GM12865 (cell line): ENCODE results near the gene SLC4A2.
A peak's percentile ranks its signal among the peaks of the same experiment; 100 is the strongest.

Source experiments
- DNase-seq: peaks from one replicate; pipeline ENCODE4 v3.0.0; 2010; ENCODE audit warnings: low read depth
- H3K4me3 ChIP-seq: 2 replicates; pipeline ENCODE4 v1.5.1; 2011; ENCODE audit warnings: mild to moderate bottlenecking, low read depth, low read length, control low read depth
- TF ChIP-seq, protein P1 (sequence below): IDR thresholded peaks from 2 replicates; pipeline ENCODE4 v1.5.1; 2011; ENCODE audit warnings: low read length, control low read depth, low read depth, inconsistent platforms; ENCODE audit not compliant: insufficient read depth; ENCODE audit errors: missing control alignments

SLC4A2 gene

DNA sequence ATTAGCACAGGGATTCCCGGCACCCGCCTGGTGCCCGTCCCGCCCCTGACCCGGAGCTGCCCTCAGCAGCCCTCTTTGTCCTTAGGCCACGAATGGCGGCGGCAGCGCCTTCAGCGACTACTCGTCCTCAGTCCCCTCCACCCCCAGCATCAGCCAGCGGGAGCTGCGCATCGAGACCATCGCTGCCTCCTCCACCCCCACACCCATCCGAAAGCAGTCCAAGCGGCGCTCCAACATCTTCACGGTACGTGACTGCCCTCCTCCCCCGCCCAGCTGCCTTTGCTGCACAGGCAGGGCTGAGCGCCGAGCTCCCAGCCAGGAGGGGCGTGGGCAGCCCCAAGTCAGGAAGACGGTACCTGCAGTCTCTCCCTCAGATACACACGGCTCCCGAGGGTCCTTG lies 60.5 kb downstream of the SLC4A2 start:
- DNase-seq: no peak
- TF ChIP-seq, protein P1, sequence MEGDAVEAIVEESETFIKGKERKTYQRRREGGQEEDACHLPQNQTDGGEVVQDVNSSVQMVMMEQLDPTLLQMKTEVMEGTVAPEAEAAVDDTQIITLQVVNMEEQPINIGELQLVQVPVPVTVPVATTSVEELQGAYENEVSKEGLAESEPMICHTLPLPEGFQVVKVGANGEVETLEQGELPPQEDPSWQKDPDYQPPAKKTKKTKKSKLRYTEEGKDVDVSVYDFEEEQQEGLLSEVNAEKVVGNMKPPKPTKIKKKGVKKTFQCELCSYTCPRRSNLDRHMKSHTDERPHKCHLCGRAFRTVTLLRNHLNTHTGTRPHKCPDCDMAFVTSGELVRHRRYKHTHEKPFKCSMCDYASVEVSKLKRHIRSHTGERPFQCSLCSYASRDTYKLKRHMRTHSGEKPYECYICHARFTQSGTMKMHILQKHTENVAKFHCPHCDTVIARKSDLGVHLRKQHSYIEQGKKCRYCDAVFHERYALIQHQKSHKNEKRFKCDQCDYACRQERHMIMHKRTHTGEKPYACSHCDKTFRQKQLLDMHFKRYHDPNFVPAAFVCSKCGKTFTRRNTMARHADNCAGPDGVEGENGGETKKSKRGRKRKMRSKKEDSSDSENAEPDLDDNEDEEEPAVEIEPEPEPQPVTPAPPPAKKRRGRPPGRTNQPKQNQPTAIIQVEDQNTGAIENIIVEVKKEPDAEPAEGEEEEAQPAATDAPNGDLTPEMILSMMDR: no peak
- H3K4me3 ChIP-seq: no peak overlapping the region

DNA sequence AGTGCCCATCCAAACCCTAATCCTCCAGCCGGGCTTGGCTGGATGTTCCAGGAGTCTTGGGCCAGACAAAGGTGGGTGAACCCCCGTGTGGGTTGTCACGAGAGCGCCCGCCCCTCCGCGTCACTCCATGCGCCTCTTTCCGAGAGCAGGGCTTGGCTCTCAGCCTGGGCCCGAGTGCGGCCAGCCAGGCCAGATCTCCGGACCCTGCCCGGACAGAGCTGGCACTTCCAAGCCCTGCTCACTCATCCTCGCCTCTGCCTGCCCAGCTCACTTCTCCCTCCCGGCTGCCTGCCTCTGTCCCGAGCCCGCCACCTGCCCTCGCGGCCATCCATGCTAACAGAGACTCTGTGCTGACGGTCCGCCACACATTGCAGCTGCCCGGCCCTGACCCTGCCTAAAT lies 61.5 kb downstream of the SLC4A2 start:
- H3K4me3 ChIP-seq: no peak overlapping the region
- no peak for DNase-seq

DNA sequence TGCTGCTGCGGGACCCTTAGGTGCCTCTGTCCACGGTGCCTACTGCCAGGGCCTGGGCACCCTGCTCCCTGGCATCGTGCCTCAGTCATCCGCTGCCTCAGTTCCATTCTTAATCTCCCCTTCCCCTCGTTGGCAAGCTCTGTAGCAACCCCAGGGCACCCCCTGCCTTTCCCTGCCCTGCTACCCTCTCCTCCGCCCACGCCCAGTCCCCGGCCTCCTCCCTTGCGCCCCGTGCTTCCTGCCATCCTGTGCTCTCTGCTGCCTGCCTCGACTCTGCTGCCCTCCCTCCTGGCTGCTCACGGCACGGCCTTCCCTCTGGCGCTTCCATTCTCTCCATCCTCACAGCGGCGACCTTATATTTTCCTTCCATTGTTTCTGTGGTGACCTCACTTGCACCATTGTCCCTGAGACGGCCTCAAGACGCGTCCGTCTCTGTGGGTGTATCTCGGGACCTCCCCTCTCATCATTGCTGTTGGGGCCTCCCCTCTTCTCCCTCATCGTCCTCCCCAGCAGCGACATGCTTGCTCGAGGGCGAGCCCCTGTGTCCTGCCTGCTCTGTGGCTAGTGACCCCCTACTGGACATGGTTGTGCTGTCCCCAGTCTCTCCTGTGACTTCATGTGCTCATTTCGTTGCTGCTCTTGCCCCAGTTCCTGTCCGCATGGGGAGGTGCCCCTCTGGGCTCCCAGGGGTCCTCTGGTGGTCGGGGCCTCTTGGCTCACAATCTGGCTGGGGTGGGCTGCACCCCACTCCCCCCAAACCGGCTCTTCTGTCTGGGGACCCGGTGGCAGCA lies 62.2 kb downstream of the SLC4A2 start:
- H3K4me3 ChIP-seq: no peak overlapping the region
- TF ChIP-seq, protein P1: no peak
- DNase-seq: no peak

More for the DNA sequence above, 61.5 kb downstream of the SLC4A2 start:
- TF ChIP-seq, protein P1: no peak

DNA sequence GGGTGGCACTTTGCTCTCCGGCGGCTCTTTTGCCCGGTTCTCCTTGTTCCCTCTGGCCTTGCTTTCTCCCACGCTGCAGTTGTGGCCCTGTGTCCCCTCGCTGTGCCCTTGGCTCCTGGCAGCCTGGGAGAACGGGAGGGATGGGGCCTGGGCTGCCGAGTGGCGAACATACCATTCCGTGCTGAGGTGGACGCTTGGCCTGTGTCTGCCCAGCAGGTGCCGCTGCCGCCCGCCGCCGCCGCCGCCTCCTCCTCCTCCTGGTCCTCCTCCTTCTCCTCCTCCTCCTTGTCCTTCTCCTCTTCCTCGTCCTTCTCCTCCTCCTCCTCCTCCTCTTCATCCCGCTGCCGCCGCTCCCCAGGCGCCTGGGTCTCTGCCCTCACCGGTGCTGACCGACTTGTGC lies 62.9 kb downstream of the SLC4A2 start:
- TF ChIP-seq, protein P1: no peak
- DNase-seq: no peak
- H3K4me3 ChIP-seq: no peak overlapping the region

DNA sequence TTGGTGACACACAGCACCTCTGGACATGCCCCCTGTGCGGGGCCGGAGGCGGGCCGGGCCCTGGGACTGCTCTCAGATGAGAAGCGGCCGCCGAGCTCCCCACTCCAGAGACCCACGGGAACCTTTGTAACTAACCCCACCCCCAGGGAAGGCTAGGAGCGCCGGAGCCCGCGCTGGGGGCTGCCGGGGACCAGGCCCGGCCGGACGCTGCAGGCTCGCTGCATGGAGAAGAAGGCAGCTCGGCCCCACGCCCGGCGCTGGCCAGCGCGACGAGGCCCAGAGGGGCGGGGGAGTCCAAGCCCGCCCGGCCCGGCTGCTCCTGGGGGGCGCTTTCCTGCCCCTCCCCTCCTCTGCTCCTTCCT lies 63.4 kb downstream of the SLC4A2 start:
- TF ChIP-seq, protein P1: no peak
- no peak overlapping the region for H3K4me3 ChIP-seq
- no peak for DNase-seq

DNA sequence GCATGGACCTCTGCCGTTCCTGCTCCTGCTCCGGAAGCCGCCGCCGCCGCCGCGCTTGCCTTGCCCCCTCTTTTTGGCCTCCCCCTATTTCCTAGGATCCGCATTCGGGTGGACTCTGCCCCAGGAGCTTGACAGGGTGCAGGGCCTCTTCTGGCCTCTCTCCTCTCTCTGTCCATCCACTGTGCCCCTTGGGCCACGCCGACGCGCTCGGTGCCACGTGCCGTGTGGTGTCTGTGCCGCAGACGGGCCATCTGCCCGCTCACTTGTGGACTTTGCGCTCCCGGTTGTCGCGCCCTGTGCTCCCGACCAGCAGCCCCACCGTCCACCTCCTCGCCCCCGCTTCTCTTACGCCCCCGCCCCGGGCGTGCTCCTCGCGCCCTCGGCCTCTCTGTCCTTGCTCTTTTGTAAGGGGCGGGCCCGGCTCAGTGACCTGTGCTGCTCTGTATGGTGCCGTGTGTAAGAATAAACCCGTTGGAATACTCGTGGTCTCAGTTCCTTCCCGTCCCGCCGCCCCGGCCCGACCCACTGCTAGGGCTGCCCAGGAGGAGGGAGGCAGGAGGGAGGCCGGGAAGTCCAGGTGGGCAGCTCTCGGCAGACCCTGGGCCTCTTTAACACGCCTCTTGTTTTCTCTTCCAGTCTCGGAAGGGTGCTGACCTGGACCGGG lies 63.9 kb downstream of the SLC4A2 start:
- TF ChIP-seq, protein P1: no peak
- DNase-seq: no peak
- H3K4me3 ChIP-seq: no peak overlapping the region

DNA sequence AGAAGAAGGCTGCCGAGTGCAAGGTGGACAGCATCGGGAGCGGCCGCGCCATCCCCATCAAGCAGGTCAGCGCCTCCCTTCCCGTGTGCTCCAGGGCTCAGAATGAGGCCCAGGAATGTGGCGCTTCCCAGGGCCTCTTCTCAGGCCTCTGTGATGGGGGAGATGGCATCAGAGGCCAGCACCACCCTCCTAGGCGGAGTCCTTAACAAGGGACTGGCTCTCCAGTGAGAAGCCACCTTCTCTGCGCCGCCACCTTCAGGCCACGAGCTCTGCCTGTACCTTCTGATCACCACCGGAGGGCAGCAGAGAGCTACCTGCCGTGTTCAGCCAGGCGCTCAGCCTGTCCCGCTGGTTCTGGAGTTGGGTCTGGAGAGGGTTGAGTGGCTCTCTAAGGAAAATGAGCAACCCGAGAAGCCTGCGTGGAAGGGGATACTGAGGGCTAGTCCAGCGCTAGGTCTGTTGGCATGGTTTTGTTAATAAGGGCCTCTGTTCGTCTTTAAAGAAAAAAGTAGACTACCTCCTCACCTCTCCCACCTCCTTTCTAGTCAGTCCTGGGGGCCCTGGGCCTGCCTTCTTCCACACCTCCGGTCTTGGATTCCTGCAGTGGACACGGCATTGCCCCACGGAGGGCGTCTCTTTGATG lies 64.6 kb downstream of the SLC4A2 start:
- peak; percentile 81 for DNase-seq
- TF ChIP-seq, protein P1: peak; percentile 100
- no peak overlapping the region for H3K4me3 ChIP-seq
